Endothelial cell (in vitro differentiated cells): Measurements from ENCODE around the gene TCERG1L. TPM values are rescaled to one million over a fixed set of nuclear protein-coding genes. Genes with fewer than 3 reads are reported as not detected.

ENCODE experiments used
- DNase-seq: peaks from one replicate; pipeline ENCODE4 v3.0.0; 2021; ENCODE audit warnings: low spot score
- H3K27ac Mint-ChIP-seq: one replicate; pipeline ENCODE4 v1.8.0; 2021; ENCODE audit warnings: mixed read lengths, inconsistent platforms; ENCODE audit not compliant: unreplicated experiment
- H3K27me3 Mint-ChIP-seq: one replicate; pipeline ENCODE4 v1.8.0; 2021; ENCODE audit warnings: mild to moderate bottlenecking, moderate library complexity, mixed read lengths, inconsistent platforms; ENCODE audit not compliant: unreplicated experiment
- H3K36me3 Mint-ChIP-seq: one replicate; pipeline ENCODE4 v1.8.0; 2021; ENCODE audit warnings: mild to moderate bottlenecking, low read depth, mixed read lengths, inconsistent platforms; ENCODE audit not compliant: unreplicated experiment
- H3K4me1 Mint-ChIP-seq: one replicate; pipeline ENCODE4 v1.8.0; 2021; ENCODE audit warnings: mild to moderate bottlenecking, mixed read lengths, inconsistent platforms; ENCODE audit not compliant: unreplicated experiment
- H3K4me3 Mint-ChIP-seq: one replicate; pipeline ENCODE4 v1.8.0; 2021; ENCODE audit warnings: mild to moderate bottlenecking, mixed read lengths, inconsistent platforms; ENCODE audit not compliant: unreplicated experiment
- H3K9me3 Mint-ChIP-seq: one replicate; pipeline ENCODE4 v1.8.0; 2021; ENCODE audit warnings: mixed read lengths, inconsistent platforms; ENCODE audit not compliant: unreplicated experiment
- CTCF ChIP-seq: fragments of 200-600 bp; sonication (generic); IDR thresholded peaks from one replicate; pipeline ENCODE4 v1.5.0; 2021; ENCODE audit warnings: antibody characterized with exemption; ENCODE audit not compliant: unreplicated experiment
- total RNA-seq: library from RNA; stranded (reverse); fragmentation: NEBNext Ultra II Directional; extraction: Animal tissue kit (Norgen Biotek cat#: 25700); gene quantifications from one replicate; pipeline ENCODE4 v1.2.1, GENCODE V29; 2021; ENCODE audit not compliant: unreplicated experiment

Gene TCERG1L
- total RNA-seq, 1 donor from 2014 or later, result not detected

DNA sequence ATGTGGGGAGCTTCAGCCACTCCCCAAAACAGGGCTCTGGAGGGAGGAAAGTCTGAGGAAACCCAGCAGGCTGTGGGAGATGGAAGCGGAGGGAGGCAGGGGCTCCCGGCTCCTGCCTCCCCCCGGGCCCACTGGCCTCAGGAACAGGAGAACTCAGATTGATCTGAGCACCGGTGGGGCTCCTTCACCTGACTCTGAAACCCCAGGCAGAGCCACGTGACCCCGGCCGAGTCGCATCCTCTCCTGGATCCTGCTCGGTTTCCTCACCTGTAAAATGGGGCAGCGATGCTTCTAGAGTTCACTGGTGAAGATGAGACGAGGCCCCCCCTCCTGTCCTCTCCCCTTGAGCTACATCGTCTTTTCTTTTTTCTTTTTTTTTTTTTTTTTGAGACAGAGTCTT lies 33.6 kb downstream of the TCERG1L start:
- Mint-ChIP-seq H3K27me3 (peaks cover 9% of the 10 kb centered on the region), H3K36me3 (peaks cover 15% of the 10 kb centered on the region), H3K9me3 (peaks cover 46% of the 10 kb centered on the region), H3K4me3 (no peak overlapping the region), H3K27ac (no peak overlapping the region), H3K4me1 (no peaks in the 10 kb centered on the region)
- no peak for TF ChIP-seq CTCF
- DNase-seq, result no peak

- peaks cover 12% of the 10 kb centered on the region for H3K27me3 Mint-ChIP-seq
- H3K9me3 Mint-ChIP-seq, result peaks cover 41% of the 10 kb centered on the region
- H3K27ac Mint-ChIP-seq, result no peak overlapping the region
- no peak for DNase-seq
- H3K4me3 Mint-ChIP-seq, result no peak overlapping the region
- H3K36me3 Mint-ChIP-seq, result peaks cover 15% of the 10 kb centered on the region
- TF ChIP-seq CTCF, result no peak
- no peaks in the 10 kb centered on the region for H3K4me1 Mint-ChIP-seq
Observed at GRCh38 chr10:131277278-131277677, 34.2 kb downstream of the TCERG1L start.

GRCh38 chr10:131275691-131276090 lies 35.8 kb downstream of the TCERG1L start:
- H3K4me3 Mint-ChIP-seq, result no peak overlapping the region
- no peak for DNase-seq
- H3K4me1 Mint-ChIP-seq, result no peaks in the 10 kb centered on the region
- H3K9me3 Mint-ChIP-seq, result peaks cover 31% of the 10 kb centered on the region
- peaks cover 15% of the 10 kb centered on the region for H3K36me3 Mint-ChIP-seq
- H3K27ac Mint-ChIP-seq, result no peak overlapping the region
- TF ChIP-seq CTCF, result no peak
- peaks cover 11% of the 10 kb centered on the region for H3K27me3 Mint-ChIP-seq

DNA sequence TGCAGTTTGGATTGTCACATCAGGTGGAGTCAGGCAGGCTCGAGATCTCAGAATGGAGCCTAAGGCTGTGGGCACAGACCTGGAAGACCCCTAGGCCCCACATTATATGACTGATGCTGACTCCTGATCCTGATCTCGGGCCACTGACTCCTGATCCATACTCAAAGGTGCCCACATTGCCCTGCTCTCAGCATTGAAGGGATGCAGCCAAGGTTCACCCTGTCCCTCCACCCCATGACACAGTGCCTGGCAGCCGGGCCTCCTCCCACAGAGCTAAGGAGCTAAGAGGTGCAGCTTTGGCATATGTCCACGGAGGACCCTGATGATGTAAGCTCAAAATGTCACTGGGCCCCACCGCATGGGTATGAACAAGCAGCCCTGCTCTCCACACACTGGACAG lies 36.6 kb downstream of the TCERG1L start:
- no peak overlapping the region for H3K27ac Mint-ChIP-seq
- H3K9me3 Mint-ChIP-seq, result peaks cover 34% of the 10 kb centered on the region
- TF ChIP-seq CTCF, result no peak
- H3K4me1 Mint-ChIP-seq, result no peaks in the 10 kb centered on the region
- peaks cover 12% of the 10 kb centered on the region for H3K27me3 Mint-ChIP-seq
- H3K36me3 Mint-ChIP-seq, result peaks cover 17% of the 10 kb centered on the region
- DNase-seq, result no peak
- H3K4me3 Mint-ChIP-seq, result no peak overlapping the region

DNA sequence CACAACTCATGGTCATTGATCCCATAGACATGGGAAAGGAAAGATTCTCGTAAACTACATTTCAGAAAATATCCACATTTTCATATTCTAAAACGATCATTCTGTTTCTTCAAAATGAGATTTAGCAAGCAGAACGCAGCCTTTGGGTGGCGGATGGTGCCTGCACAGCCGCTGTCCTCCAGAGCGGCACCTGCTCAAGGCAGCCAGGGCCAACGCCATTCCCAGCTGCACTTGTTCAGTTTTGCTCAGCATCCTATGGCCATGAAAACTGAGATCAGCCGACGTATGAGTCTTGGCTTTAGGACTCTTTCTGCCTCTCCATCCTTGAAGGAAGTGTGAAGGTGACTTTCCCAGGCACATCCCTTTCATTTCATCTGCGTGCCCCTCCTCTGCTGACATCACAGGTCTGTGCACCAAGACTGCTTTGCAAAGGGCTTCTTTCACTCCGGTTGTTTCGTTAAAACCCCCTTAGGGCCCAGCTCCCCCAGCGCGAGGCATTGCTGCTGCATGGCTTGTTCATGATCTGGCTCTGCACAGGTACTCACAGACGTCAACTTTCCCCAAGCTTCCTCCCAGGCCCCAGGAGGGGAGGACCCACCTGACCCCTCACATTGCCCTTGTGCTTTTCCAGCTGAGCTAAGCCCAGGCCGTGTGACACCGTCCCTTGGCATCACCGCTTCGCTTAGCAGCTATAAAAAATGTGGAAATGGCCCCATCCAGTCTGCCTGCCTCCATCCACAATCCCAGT lies 37.2 kb downstream of the TCERG1L start:
- Mint-ChIP-seq H3K9me3 (peaks cover 34% of the 10 kb centered on the region), H3K4me3 (no peak overlapping the region), H3K27ac (no peak overlapping the region), H3K4me1 (no peaks in the 10 kb centered on the region), H3K27me3 (peaks cover 12% of the 10 kb centered on the region), H3K36me3 (peaks cover 21% of the 10 kb centered on the region)
- DNase-seq, result no peak
- no peak for TF ChIP-seq CTCF
